ENCODE results near the gene LRRTM1. TPM values are rescaled to one million over a fixed set of nuclear protein-coding genes. Genes with fewer than 3 reads are reported as not detected.

The LRRTM1 gene
- total and polyA plus RNA-seq, 2 donors (not counting 3 experiments of a cell fraction or from before 2014, with no cell fraction given), result not detected

GRCh38 chr2:80340022-80340421 lies 35.5 kb upstream of the LRRTM1 start:
- no peak for TF ChIP-seq MAX (IDR thresholded peaks at IDR 0.05; ENCODE audit: insufficient read depth, insufficient read length)
- TF ChIP-seq MYC (IDR thresholded peaks at IDR 0.05; ENCODE audit: low read depth, low read length), result no peak
- no peak for TF ChIP-seq FOS (IDR thresholded peaks at IDR 0.05; ENCODE audit: borderline replicate concordance, insufficient read depth, low read length)
- TF ChIP-seq GATA2 (IDR thresholded peaks at IDR 0.05; ENCODE audit: insufficient read depth, insufficient read length, low read depth, low read length), result no peak
- no peak for TF ChIP-seq CTCF (IDR thresholded peaks at IDR 0.05; ENCODE audit: extremely low read depth in 1 of 2, insufficient read depth in 1 of 2, low read depth in 1 of 2, low read length in 2 of 2)
- no peak for TF ChIP-seq POLR2AphosphoS5 (IDR thresholded peaks at IDR 0.05; ENCODE audit: insufficient read depth, low read depth, low read length)
- no peak for TF ChIP-seq POLR2A (IDR thresholded peaks at IDR 0.05; ENCODE audit: low read depth, low read length)
- no peak for TF ChIP-seq EZH2 (IDR thresholded peaks at IDR 0.05; ENCODE audit: borderline replicate concordance, low read depth, low read length, severe bottlenecking)
- TF ChIP-seq JUN (IDR thresholded peaks at IDR 0.05; ENCODE audit: borderline replicate concordance, insufficient read depth, insufficient read length, low read depth), result no peak
- Histone ChIP-seq H3K9me3 (replicated peaks; ENCODE audit: control insufficient read depth, insufficient read depth, low read length) (peaks cover 4% of the 10 kb centered on the region), H3K4me2 (ENCODE audit: insufficient read depth, low read length) (no peak overlapping the region), H3K36me3 (ENCODE audit: control insufficient read depth in 2 of 2, extremely low read depth in 1 of 2, insufficient read depth in 2 of 2, low read length in 2 of 2) (no peaks in the 10 kb centered on the region), H3K27ac (ENCODE audit: insufficient read depth, low read depth, low read length) (no peak overlapping the region), H3K4me1 (ENCODE audit: control insufficient read depth, extremely low read depth, insufficient read depth, low read length) (no peaks in the 10 kb centered on the region), H4K20me1 (replicated peaks; ENCODE audit: control insufficient read depth, extremely low read depth, insufficient read depth, low read length) (no peaks in the 10 kb centered on the region), H2AFZ (ENCODE audit: low read depth, low read length) (no peak overlapping the region), H3K9ac (replicated peaks; ENCODE audit: extremely low read depth, insufficient read depth, low read length) (no peak overlapping the region), H3K27me3 (ENCODE audit: control insufficient read depth in 2 of 2, insufficient read depth in 2 of 2, low read length in 2 of 2) (no peaks in the 10 kb centered on the region), H3K4me3 (replicated peaks in 1 of 3; ENCODE audit: insufficient read depth in 1 of 3, low read depth in 1 of 3, low read length in 3 of 3) (no peak overlapping the region), H3K79me2 (ENCODE audit: control insufficient read depth, insufficient read depth, low read length) (no peaks in the 10 kb centered on the region), H3K9me1 (replicated peaks; ENCODE audit: control insufficient read depth, extremely low read depth, insufficient read depth, low read length) (no peaks in the 10 kb centered on the region)
- CTCF ChIA-PET, result no interaction called here
- dilution Hi-C loops (cut with MboI; ENCODE audit: extremely low pct_ligation_motif_present, low sequenced_read_pairs) (no loop called here), intact Hi-C loops (cut with micrococcal nuclease) (no loop called here)
- BruUV-seq (replicated peaks), result no TSS peak
- no peak for FAIRE-seq
- DNase-seq (ENCODE audit: low read depth, low spot score), result no peak
- POLR2A ChIA-PET, result no interaction called here
